NCI-H187 treated with DMSO at 0.1 percent for 48 hours (cell line): ENCODE data around the gene CMYA5.

Experiments
- DNase-seq: peaks from one replicate; lab custom pipeline; 2025; lab: John Stamatoyannopoulos, UW

The CMYA5 gene

DNA sequence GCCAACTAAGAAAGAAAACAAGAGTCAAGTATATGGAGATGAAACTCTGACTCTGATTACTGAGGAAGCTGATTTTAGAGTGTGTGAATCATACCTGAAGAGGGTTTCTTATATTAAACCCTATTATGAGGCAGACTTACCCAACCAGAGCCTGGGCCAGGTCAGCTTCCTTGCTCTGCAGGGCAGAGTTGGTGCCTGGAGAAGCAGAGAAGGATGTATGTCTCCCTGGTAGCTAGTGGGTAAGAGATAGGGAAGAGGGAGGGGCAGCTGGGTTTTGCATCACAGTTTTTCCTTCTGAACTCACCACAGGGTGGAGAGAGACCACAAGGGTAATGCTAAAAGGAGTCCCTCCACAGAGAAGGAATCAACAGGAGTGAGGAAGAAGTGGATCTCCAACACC, 104.1 kb downstream of the CMYA5 start:
- DNase-seq = no peak

DNA sequence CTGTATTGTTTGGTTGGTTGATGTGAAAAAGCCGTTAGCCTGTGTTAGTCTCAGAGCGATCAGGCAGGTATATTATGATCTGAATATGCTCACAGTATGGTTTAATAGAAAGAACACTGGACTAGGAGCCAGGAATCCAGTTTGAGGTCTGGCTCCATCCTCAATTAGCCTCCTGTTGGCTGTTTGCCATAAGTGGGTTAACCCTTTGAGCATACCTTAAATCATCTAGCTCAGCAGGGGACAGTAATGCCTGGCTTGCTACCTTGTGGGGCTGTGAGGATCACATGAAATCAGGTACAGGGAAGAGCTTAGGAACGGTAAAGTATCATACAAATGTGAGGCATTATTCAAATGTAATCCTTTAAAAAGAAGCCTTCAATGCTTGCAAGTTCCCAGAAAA, 104.7 kb downstream of the CMYA5 start:
- DNase-seq = no peak

GRCh38 chr5:79795764-79796398, 106.2 kb downstream of the CMYA5 start:
- no peak for DNase-seq

DNA sequence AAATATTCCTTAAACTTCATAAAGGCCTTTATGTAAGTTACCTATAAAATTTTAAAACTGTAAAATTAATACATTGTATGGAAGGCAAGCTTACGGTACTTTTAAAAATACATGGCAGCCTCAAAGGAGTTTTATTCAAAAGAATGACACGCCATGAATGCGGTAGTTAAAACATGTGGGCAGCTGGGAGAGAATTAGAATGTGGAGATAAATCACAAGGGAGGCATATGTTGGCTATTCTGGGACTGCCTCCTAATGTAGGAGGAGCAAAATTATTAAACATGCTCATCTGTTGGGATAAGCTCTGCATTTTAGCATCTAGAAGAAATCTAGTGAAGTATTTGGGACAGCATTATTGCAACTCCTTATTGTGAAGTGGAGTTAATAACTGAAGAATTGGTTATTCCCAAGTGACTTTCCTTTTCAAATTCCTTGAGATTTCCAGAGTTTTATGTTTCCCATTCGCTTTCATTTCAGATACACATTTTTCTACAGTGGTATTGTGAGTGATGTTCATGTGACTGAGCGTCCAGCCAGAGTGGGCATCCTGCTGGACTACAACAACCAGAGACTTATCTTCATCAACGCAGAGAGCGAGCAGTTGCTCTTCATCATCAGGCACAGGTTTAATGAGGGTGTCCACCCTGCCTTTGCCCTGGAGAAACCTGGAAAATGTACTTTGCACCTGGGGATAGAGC, 109.4 kb downstream of the CMYA5 start:
- no peak for DNase-seq

DNA sequence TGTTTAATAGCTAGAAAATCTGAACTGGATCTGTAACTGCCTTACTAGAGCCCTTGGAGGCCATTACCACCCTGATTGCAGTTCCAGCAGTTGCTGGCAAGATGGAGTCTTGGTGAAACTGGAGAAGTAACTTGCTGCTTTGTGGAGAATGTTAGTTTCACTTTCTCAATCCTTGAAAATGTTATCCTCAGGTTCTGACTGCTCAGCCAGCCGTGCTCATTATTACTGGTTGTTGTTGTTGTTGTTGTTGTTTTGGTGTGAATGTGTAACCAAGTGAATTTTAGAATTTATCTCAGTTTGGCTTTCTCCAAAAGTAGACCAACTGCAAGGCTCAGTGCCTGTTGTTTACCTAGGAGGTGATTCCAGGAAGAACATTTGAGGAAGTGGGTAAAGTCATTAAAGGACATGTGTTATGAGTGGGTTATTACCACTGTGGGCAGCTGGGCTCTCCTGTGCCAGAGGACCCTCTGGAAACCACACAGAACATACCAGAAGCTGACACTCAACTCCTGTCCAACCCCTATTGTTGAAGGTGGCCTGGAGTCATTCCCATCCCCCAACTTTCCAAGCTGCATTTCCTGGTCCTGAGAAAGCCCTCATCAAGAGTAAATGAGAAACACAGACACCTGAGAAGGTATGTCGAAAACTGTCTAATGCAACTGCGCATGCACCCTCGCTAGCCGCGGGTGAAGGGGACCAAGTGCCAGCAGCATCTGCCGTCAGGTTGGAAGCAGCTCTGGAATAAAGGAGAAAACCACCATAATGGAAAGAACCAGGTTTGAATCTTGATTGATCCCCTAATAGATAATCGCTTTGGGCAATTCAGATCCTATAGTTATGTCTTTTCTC, 111.6 kb downstream of the CMYA5 start:
- DNase-seq = no peak

DNA sequence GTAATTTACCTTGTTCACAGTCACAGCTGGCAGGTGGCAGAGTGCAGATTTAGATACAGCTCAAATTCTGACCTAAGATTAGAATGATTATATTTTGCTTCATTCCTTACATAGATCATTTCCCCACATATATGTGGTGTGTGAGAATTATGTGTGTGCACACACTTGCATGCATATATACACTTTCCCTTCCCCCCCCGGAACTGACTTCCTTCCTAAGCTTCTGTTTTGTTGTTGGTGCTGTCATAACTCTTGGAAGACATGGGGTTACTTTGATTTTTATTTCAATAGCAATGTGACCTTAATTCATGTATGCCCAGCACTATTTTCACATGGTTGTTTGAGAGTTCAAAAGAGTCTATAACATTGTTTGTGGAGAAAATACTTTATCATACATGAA, 112.8 kb downstream of the CMYA5 start:
- no peak for DNase-seq

DNA sequence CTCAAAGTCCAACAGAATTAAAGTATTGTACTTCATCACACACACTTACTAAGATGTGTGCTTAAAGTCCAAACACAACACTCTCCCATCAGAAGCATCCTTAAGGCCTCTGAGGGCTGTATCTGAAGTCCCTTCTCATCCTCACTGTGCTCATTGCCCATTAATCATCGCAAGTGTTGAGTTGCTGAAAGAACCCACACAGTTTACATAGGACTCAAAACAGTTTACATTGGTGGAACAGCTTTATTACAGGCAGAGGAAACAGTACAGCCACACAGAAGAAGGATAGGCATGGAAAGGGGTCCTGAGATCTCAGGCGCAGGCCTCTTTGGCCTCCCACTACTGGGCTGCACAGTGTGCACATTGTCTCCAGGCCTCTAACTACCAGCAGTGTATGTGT, 113.4 kb downstream of the CMYA5 start:
- DNase-seq = no peak

DNA sequence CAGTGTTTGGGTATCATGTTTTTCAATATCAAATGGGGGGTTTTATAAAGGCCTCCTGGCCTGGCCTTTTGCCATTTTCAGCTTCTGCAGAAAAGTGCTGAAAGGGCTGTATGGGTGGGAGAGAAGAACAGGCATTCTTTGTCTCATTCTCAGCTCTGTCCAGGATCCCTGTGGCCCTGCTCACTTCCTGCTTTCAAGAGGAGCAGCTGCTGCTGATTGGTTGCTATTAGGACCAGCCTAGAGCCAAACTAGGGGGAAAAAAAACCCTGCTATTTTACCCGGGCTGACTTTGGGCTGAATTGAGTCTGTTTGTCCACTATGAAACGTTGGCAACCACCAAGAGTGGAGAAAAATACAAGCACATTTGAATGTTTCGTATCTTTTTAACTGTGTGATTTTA, 117.1 kb downstream of the CMYA5 start:
- no peak for DNase-seq

GRCh38 chr5:79809743-79810142, 120.1 kb downstream of the CMYA5 start:
- DNase-seq = no peak

GRCh38 chr5:79811081-79811480, 121.4 kb downstream of the CMYA5 start:
- DNase-seq = no peak

- no peak for DNase-seq
Measured at GRCh38 chr5:79811904-79812303, 122.3 kb downstream of the CMYA5 start.

DNA sequence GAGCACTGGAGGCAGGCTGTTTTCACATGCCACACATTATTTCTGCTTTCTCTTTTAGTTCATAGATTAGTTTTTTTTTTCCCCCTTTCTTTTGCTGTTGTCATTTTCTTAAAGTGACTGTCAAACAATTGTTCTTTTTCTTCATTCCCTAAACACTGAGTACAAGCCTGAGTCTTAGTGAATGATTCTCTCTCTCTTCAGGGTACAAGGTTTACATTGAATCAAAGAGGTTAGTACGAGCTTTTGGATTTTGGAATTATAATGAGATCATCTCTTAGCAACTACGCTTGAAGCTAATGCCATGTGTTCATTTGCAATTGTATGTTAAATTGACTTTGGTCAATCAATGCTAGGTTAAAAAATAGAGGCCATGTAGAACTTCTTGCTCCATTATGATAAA, 125.1 kb downstream of the CMYA5 start:
- no peak for DNase-seq

GRCh38 chr5:79816014-79816413, 126.4 kb downstream of the CMYA5 start:
- DNase-seq = no peak

DNA sequence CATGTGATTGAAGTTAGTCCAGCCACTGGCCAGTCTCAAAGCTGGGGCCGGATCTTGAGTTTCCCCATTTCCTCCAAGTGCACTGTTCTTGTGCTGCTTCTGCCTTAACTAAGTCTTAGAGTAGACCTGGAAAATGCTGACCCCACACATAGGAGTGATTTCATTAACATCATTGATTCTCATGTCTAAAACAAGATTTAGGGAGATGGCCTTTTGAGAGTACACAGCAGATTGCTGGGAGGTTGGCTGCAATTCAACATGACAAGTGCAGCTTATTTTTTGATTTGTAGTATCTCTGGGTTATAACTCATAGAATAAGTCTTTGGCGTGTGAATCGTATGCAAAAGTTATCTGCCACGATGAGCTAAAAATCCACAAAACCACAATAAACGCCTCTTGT, 131.0 kb downstream of the CMYA5 start:
- DNase-seq = no peak

GRCh38 chr5:79824444-79824843, 134.8 kb downstream of the CMYA5 start:
- no peak for DNase-seq

DNA sequence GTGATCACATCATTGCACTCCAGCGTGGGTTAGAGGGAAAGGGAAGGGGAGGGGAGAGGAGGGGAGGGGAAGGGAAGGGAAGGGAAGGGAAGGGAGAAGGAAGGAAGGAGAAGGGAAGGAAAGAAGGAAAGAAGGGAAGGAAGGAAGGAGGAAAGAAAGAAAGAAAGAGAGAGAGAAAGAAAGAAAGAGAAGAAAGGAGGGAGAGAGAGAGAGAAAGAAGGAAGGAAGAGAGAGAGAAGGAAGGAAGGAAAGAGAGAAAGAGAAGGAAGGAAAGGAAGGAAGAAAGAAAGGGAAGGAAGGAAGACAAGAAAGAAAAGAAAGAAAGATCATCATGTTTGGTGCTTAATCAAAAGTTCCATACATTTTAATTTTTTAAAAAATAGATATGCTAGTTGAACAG, 136.2 kb downstream of the CMYA5 start:
- no peak for DNase-seq

DNA sequence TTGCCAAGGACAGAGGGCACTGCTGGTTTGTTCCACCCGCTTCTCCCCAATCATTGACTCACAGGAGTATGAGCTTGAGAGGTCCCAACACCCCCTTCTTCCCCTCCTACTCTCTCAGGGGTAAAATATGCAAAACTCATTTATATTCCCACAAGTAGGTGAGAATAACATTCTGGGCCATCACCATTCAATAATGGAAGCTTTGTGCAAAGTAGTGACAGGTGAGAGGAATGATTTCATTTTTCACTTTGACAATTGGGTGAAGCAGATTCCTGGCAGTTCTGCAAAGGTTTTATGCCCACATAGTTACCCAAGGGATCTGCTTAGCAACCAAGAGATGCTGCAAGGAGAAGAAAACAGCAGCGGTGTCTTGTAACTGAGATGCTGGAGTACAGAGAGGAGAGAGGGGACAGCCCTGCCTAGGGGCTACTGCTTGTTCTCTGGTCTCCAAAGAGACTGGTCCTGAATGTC, 137.6 kb downstream of the CMYA5 start:
- DNase-seq = no peak

GRCh38 chr5:79829260-79829659, 139.6 kb downstream of the CMYA5 start:
- DNase-seq = no peak

DNA sequence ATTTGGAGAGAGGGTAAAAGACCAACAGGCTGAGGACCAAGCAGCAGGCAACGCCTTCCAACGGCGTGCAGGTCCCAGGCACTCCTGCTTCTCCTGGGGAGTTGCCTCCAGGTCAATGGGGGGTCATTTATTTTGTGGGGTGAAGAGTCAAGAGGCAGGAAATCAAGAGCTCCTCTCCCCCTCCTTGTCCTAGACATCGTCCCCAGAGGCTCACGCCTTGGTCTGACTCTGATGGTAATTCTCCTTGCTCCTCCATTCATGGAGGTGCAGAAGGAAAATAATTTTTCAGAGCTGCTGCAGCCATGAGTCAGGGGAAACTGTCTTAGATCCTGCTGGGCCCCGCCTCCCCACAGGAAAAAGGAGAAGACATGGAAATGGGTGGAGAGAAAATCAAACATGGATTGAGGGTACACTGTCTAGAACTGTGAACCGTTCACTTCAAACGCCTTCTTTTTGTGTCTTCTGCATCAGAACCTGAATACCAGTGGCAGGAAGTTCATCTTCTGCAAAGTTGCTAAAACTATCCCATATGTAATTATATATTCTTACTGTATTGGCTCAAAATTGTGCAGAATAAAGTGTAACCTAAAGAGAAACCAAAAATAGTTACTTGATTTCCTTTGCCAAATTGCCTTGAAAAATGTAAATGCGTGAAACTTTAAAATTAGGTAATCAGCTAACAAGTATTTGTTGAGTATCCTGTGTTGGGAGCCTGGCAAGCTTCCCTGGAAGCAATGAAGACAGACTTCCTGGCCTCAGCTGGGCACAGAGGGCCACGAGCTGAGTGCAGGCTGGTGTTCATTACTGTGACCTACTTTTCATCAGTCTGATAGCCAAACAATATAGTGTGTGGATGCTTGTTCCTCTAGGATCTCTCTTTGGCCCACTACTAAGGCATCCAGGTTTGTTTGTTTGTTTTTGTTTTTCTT, 142.0 kb downstream of the CMYA5 start:
- no peak for DNase-seq

- no peak for DNase-seq
Measured at GRCh38 chr5:79832911-79833310, 143.3 kb downstream of the CMYA5 start.

DNA sequence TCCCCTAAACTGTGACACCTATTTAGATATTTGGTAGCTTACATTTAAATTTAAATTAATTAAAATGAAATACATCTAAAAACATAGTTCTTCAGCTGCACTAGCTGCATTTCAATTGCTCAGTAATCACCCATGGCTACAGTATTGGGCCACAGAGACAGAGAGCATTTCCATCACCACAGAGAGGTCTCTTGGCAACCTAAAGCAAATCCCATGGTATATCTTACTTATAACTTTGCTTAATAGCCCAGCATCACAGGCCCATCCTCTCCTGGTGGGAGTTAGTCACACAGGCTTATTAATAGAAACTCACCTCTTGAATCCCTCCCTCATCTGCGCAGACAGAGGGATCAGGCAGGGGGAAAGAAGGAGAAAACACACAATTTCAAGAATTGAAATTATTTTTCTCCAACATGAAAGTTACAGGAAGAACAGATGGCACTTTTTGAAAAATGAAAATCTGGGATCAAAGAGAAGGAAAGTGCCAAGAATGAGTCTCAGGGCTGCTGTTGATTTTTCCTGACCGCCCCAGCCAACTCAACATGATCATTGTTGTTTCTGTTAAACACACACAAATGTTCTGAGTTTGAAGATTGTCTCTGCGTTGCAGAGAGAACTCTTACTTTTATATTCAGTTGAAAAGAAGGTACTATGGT, 144.6 kb downstream of the CMYA5 start:
- DNase-seq = no peak
